NCI-H748 treated with DMSO at 0.1 percent for 48 hours (cell line): Measurements from ENCODE around the gene MICALL2.

Source experiments
- DNase-seq: peaks from one replicate; lab custom pipeline; 2025; lab: John Stamatoyannopoulos, UW

Gene MICALL2

GRCh38 chr7:1493129-1493528 lies 33.9 kb upstream of the MICALL2 start:
- DNase-seq: no peak

DNA sequence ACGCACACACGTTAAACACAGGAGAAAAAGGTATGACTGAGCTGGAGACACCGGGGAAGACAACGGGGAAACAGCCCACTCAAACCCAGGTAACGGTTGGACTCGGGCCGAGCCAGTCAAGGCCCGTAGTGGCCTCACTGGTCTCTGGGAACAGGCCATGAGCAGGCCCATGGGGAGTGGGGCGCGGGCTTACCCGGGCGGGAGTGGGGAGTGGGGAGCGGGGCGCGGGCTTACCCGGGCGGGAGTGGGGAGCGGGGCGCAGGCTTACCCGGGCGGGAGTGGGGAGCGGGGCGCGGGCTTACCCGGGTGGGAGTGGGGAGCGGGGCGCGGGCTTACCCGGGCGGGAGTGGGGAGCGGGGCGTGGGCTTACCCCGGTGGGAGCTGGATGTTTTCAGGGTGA lies 33.4 kb upstream of the MICALL2 start:
- DNase-seq: no peak

GRCh38 chr7:1492221-1492620 lies 33.0 kb upstream of the MICALL2 start:
- no peak for DNase-seq

- no peak for DNase-seq
Observed at GRCh38 chr7:1490837-1491236, 31.6 kb upstream of the MICALL2 start.

DNA sequence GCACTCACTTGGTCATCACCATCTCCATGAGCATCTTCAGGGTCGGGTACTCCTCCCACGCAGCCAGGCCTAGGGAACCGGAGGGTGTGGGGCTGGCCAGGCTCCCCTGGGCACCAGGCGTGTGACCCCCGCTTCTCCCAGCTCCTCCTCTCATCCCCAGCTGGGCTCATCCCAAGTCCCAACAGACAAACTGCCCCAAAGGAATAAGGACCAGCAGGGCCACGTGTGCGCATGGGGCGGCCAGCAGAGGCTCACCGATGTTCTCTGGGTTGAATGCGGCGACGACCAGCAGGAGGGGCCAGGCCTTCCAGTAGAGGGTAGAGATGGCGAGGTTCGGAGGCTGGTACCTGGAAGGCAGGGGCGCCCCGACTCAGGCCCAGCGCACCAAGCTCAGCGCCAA lies 30.1 kb upstream of the MICALL2 start:
- no peak for DNase-seq

- no peak for DNase-seq
Observed at GRCh38 chr7:1488016-1488415, 28.7 kb upstream of the MICALL2 start.

- no peak for DNase-seq
Observed at GRCh38 chr7:1487466-1487865, 28.2 kb upstream of the MICALL2 start.

GRCh38 chr7:1486571-1486970 lies 27.3 kb upstream of the MICALL2 start:
- no peak for DNase-seq

- DNase-seq: no peak
Observed at GRCh38 chr7:1485156-1485555, 25.9 kb upstream of the MICALL2 start.

DNA sequence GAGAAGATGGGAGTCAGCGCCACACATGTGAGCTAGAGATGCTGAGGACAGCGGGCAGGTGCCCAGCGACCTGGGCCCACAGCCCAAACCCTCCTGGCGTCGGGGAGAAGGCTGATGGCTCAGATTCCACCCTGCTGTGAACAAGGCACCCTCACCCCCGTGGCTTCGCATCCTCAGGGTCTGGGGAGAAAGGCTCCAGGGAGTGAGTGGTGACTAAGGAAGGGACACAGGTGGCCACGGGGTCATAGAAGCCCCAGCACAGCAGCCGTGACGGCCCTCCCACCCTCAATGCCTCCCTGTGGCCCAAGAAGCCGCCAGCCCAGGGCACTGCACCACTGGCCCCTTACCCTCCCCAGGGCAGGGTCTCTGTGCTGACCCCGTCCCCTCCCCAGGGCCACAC lies 25.3 kb upstream of the MICALL2 start:
- DNase-seq: no peak

- DNase-seq: no peak
Observed at GRCh38 chr7:1483536-1484505, 24.6 kb upstream of the MICALL2 start.

- DNase-seq: no peak
Observed at GRCh38 chr7:1483079-1483478, 23.8 kb upstream of the MICALL2 start.

DNA sequence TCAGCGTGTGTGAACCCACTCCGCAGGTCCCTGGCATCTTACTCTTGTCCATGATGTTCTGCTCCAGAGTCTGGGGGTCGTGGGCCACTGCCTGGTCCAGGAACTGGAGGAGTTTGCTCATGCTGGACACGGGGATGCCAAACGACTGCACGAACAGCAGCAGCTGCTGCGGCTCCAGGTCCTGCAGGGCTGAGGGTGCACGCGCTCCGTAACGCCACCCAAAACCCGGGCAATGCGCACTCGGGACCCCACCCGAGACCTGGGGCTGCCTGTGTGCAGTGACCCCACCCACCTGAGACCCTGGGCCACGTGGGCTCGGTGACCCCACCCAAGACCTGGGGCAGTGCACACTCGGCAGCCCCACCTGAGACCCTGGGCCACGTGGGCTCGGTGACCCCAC lies 22.0 kb upstream of the MICALL2 start:
- no peak for DNase-seq

DNA sequence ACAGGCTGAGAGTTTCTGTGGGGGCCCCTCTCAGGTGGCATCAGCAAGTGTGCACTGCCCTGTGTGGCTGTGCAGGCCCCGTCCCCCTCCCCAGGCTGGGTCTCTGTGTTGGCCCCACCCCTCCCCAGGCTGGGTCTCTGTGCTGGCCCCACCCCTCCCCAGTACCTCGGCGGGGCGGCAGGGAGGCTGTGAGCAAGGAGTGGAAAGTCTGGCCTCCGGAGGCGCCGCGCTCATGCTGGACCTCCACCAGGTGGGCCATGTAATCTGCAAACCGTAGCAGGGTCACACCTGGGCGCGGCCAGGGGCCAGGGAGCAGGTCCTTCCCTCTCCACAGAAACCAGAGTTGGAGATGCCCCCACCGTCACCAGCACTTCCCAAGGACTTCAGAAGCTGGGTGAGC lies 21.4 kb upstream of the MICALL2 start:
- no peak for DNase-seq

GRCh38 chr7:1479287-1479686 lies 20.0 kb upstream of the MICALL2 start:
- no peak for DNase-seq

DNA sequence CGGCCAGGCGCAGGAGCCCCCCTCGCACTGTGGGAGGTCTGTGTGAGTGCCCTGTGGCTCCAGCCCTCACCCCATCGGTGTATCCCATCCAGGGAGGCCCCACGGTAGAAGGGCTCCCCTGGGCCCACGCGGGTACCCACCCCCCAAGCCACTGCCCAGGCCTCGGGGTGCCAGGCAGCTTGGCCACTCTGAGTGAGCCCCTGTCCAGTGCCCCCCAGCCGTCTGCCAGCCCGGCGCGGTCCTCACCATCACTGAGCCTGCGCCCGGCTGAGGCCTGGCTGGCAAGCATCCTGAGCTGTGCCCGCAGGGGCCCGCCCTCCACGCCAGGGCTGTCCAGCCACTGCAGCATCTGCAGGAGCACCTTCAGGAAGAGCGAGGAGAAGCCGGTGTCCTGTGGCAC lies 19.2 kb upstream of the MICALL2 start:
- no peak for DNase-seq

DNA sequence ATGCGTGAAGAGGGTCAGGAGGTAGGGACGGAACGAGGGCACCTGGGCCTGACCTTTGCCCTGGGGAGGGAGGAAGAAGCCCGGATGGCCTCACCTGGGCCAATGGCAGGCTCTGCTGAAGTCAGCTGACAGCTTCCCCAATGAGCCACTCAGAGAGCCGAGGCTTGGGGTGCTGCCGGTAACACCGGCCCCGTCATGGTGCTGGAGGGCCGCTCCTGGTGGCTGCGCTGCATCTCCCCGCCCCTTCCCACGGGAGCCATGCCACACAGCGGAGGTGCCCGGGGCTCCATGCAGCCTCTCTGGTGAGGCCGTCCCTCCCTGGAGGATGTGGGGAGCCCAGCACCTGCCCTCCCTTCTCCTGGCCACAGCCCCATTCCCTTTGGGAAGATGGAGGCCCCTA lies 17.6 kb upstream of the MICALL2 start:
- DNase-seq: no peak

- DNase-seq: no peak
Observed at GRCh38 chr7:1475991-1476390, 16.7 kb upstream of the MICALL2 start.

GRCh38 chr7:1475393-1475792 lies 16.1 kb upstream of the MICALL2 start:
- no peak for DNase-seq

DNA sequence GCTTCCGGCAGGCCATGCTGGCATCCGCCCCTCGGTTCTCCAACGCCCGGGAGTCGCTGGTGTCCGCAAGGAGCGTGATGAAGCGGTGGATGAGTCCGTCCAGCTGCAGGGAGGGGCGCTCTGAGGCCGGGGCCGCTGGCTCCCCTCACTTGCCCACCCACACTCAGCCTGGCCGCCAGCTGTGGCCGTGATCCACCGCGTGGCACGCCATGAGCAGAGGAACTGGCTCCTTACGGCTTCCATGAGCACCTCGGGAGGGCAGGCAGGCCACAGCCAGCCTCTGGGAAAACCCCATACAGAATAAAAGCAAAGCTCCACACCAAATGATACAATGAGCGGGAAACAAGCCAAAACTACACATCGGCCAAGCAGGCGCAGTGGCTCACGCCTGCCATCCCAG lies 15.5 kb upstream of the MICALL2 start:
- DNase-seq: no peak

GRCh38 chr7:1473864-1474512 lies 14.7 kb upstream of the MICALL2 start:
- DNase-seq: peak; percentile 63

DNA sequence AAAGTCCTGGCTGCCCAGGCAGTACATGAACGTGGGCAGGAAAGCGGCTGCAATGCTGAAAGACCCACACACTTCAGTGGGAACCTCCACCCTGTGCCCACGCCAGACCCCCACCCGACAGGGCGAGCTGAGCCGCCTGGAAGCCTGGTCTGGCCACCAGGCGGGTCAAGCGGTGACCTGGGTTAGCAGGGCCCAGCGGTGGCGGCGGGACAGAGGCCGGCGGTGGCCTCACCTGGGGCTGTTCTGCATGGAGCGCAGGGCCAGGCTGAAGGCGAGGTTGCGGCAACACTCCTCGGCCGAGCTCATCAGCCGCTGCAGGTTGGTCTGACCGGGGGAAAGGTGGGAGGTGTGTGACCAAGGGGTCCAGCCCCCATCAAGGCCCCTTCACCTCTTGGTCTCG lies 11.6 kb upstream of the MICALL2 start:
- no peak for DNase-seq

- DNase-seq: no peak
Observed at GRCh38 chr7:1468643-1469298, 9.5 kb upstream of the MICALL2 start.
